Spleen (tissue), 11 donors: ENCODE data around the gene ADAMTS17. TPM values are rescaled to one million over a fixed set of nuclear protein-coding genes. Genes with fewer than 3 reads are reported as not detected.

ENCODE experiments used
- DNase-seq: peaks from one replicate; pipeline ENCODE4 v3.0.0-alpha.2; 2020
- H3K27ac ChIP-seq, 8 donors: fragments of 200-600 bp; sonication (generic) in 7 of 8; 1 replicate in 4 of 8; 2 replicates in 4 of 8; pipeline versions ENCODE4 v1.5.0 to v1.8.0; 2016 to 2021; ENCODE audit warnings: inconsistent platforms in 4 of 8, mild to moderate bottlenecking in 4 of 8, moderate library complexity in 1 of 8
- H3K27me3 ChIP-seq, 7 donors: fragments of 200-600 bp; sonication (generic) in 6 of 7; replicated peaks in 1 of 7; 1 replicate in 4 of 7; 2 replicates in 3 of 7; pipeline versions ENCODE4 v1.5.0 to v1.8.0; 2016 to 2021; ENCODE audit warnings: inconsistent platforms in 3 of 7, mild to moderate bottlenecking in 1 of 7
- H3K36me3 ChIP-seq, 6 donors: fragments of 200-600 bp; sonication (generic) in 5 of 6; 1 replicate in 4 of 6; 2 replicates in 2 of 6; pipeline versions ENCODE4 v1.5.0 to v1.8.0; 2016 to 2021; ENCODE audit warnings: inconsistent platforms in 2 of 6
- H3K4me1 ChIP-seq, 6 donors: fragments of 200-600 bp; sonication (generic) in 5 of 6; 1 replicate in 3 of 6; 2 replicates in 3 of 6; pipeline versions ENCODE4 v1.5.0 to v1.8.0; 2016 to 2021; ENCODE audit warnings: inconsistent platforms in 3 of 6
- H3K4me3 ChIP-seq, 8 donors: fragments of 200-600 bp; sonication (generic) in 7 of 8; 1 replicate in 4 of 8; 2 replicates in 4 of 8; pipeline versions ENCODE4 v1.5.0 to v1.8.0; 2016 to 2021; ENCODE audit warnings: inconsistent platforms in 4 of 8, mild to moderate bottlenecking in 4 of 8, moderate library complexity in 2 of 8
- H3K9me3 ChIP-seq, 8 donors: fragments of 200-600 bp; sonication (generic) in 7 of 8; 1 replicate in 4 of 8; 2 replicates in 4 of 8; pipeline versions ENCODE4 v1.5.0 to v1.8.0; 2016 to 2021; ENCODE audit warnings: inconsistent platforms in 4 of 8
- CTCF ChIP-seq, 11 experiments: fragments of 200-600 bp in 7 of 11; fragments of 450-650 bp in 4 of 11; sonication (generic) in 4 of 11; IDR thresholded peaks in 8 of 11; conservative IDR thresholded peaks in 3 of 11; 1 replicate in 7 of 11; 2 replicates in 4 of 11; pipeline versions ENCODE4 v1.4.0 to v1.8.0; 2016 to 2021; ENCODE audit warnings: antibody characterized with exemption in 11 of 11, inconsistent platforms in 4 of 11, mild to moderate bottlenecking in 1 of 11
- POLR2A ChIP-seq, 3 donors: fragments of 450-650 bp; IDR thresholded peaks; one replicate each; pipeline ENCODE4 v1.5.1; 2017; ENCODE audit warnings: antibody characterized with exemption in 3 of 3, mild to moderate bottlenecking in 1 of 3
- POLR2AphosphoS5 ChIP-seq, 3 donors: sonication (generic); formaldehyde crosslinking; IDR thresholded peaks; one replicate each; pipeline ENCODE4 v1.5.1; 2017; ENCODE audit warnings: antibody characterized with exemption in 3 of 3
- WGBS, 5 donors: extraction: QIAGEN DNeasy Blood & Tissue Kit in 3 of 5; methylation state at CpG; one replicate each; pipeline versions ENCODE4 v1.1.5 to v1.1.7; 2013 to 2018; 5-methylcytosine and 5-hydroxymethylcytosine counted together
- intact Hi-C: fragments of 100-400 bp; cut with DNase I; formaldehyde crosslinking; loops from one replicate; pipeline ENCODE4 v1.15.0; 2023; ENCODE audit warnings: low total_unique reads
- polyA plus RNA-seq, 3 donors: library from polyadenylated mRNA; stranded (reverse); fragments of 200-250 nt; gene quantifications; one replicate each; pipeline ENCODE4 v1.2.1, GENCODE V29; 2013
- total RNA-seq, 7 donors: library from RNA; depleted of rRNA in 3 of 7; stranded (reverse); fragments of >200 nt in 3 of 7; fragmentation: NEBNext Ultra II Directional in 4 of 7; extraction: Animal tissue kit (Norgen Biotek cat#: 25700) in 4 of 7; gene quantifications; one replicate each; pipeline versions ENCODE4 v1.1.0 to v1.2.1, GENCODE V29; 2016 to 2021
- donor health status: healthy with polysubstance abuse.
- donor health status: DM: no; HTN: no; CAD: no; lungs with moderate emphysema.
- donor health status: DM: no; HTN: no; CAD: no.
- donor health status: Bipolar disorder and iron deficiency.
- donor health status: healthy.
- donor health status: DM: no; HTN: no; CAD: no.
- donor health status: DM: yes; HTN: yes; CAD: no.

The ADAMTS17 gene
- total and polyA plus RNA-seq, 10 donors: 0.21 to 13.2 (median 5.8) TPM

- H3K27me3 ChIP-seq: no peaks in the 10 kb centered on the region
- peak; percentile 32 for DNase-seq
- intact Hi-C loops: no loop called here
- H3K36me3 ChIP-seq: no peaks in the 10 kb centered on the region
- WGBS, 5 donors: 92 to 96% (median 93%) methylated on average over 6 of the region's 6 CpGs
- no peak overlapping the region for H3K27ac ChIP-seq
- H3K4me3 ChIP-seq: no peak overlapping the region
- H3K9me3 ChIP-seq: peaks cover 0 to 25% (median 12%) of the 10 kb centered on the region in 8 donors
- peaks cover 5 to 36% (median 20%) of the 10 kb centered on the region in 6 donors for H3K4me1 ChIP-seq
- TF ChIP-seq CTCF (IDR thresholded peaks at IDR 0.05 in 8 of 11, conservative IDR thresholded peaks at IDR 0.05 in 3 of 11) (no peak), POLR2AphosphoS5 (IDR thresholded peaks at IDR 0.05) (no peak), POLR2A (IDR thresholded peaks at IDR 0.05) (no peak)
Measured at GRCh38 chr15:100115711-100116090, 226.1 kb downstream of the ADAMTS17 start.

GRCh38 chr15:100115066-100115710 is 226.6 kb downstream of the ADAMTS17 start:
- Histone ChIP-seq H3K36me3 (no peaks in the 10 kb centered on the region), H3K4me1 (peaks cover 5 to 40% (median 20%) of the 10 kb centered on the region in 6 donors), H3K27ac (peak overlapping the region in 6 of 8 donors; percentile 41 to 83 (median 73)), H3K27me3 (no peaks in the 10 kb centered on the region), H3K4me3 (no peak overlapping the region), H3K9me3 (peaks cover 0 to 20% (median 6%) of the 10 kb centered on the region in 8 donors)
- TF ChIP-seq POLR2AphosphoS5 (IDR thresholded peaks at IDR 0.05) (no peak), CTCF (IDR thresholded peaks at IDR 0.05 in 8 of 11, conservative IDR thresholded peaks at IDR 0.05 in 3 of 11) (no peak), POLR2A (IDR thresholded peaks at IDR 0.05) (no peak)
- WGBS, 5 donors: 73 to 86% (median 76%) methylated on average over 19 of the region's 19 CpGs
- DNase-seq: peak; percentile 52
- intact Hi-C loops: no loop called here

GRCh38 chr15:100114571-100114970 is 227.2 kb downstream of the ADAMTS17 start:
- Histone ChIP-seq H3K27ac (peak overlapping the region; percentile 22 to 83 (median 66)), H3K9me3 (peaks cover 0 to 14% (median 1%) of the 10 kb centered on the region in 8 donors), H3K27me3 (no peaks in the 10 kb centered on the region), H3K36me3 (no peaks in the 10 kb centered on the region), H3K4me1 (peaks cover 5 to 40% (median 20%) of the 10 kb centered on the region in 6 donors), H3K4me3 (peak overlapping the region in 1 of 8 donors; percentile 22)
- peak; percentile 33 for DNase-seq
- TF ChIP-seq CTCF (IDR thresholded peaks at IDR 0.05 in 8 of 11, conservative IDR thresholded peaks at IDR 0.05 in 3 of 11) (no peak), POLR2AphosphoS5 (IDR thresholded peaks at IDR 0.05) (no peak), POLR2A (IDR thresholded peaks at IDR 0.05) (no peak)
- 25 to 36% (median 30%) methylated on average over 9 of the region's 9 CpGs for WGBS, 5 donors
- intact Hi-C loops: no loop called here

GRCh38 chr15:100114100-100114499 is 227.7 kb downstream of the ADAMTS17 start:
- Histone ChIP-seq H3K27me3 (no peaks in the 10 kb centered on the region), H3K4me1 (peaks cover 5 to 40% (median 20%) of the 10 kb centered on the region in 6 donors), H3K9me3 (peaks cover 0 to 9% (median 0%) of the 10 kb centered on the region in 8 donors), H3K27ac (peak overlapping the region; percentile 22 to 83 (median 66)), H3K36me3 (no peaks in the 10 kb centered on the region), H3K4me3 (peak overlapping the region in 1 of 8 donors; percentile 22)
- TF ChIP-seq POLR2A (IDR thresholded peaks at IDR 0.05) (no peak), CTCF (IDR thresholded peaks at IDR 0.05 in 8 of 11, conservative IDR thresholded peaks at IDR 0.05 in 3 of 11) (no peak), POLR2AphosphoS5 (IDR thresholded peaks at IDR 0.05) (no peak)
- intact Hi-C loops: no loop called here
- WGBS, 5 donors: 6 to 21% (median 10%) methylated on average over 8 of the region's 8 CpGs
- DNase-seq: peak; percentile 35
